GM12864 (cell line): ENCODE data around the gene ALS2CL.
"Not testable (repeated sequence)": the region's sequence is repeated elsewhere in the genome, so short reads cannot be mapped to it uniquely, and the experiment has no call there.

Experiments
- DNase-seq: peaks from one replicate; pipeline ENCODE4 v3.0.0-alpha.2; 2011; ENCODE audit warnings: low read depth
- H3K4me3 ChIP-seq: 2 replicates; pipeline ENCODE4 v1.5.1; 2011; ENCODE audit warnings: mild to moderate bottlenecking, low read depth, low read length, control low read depth
- TF ChIP-seq, protein P1 (sequence below): IDR thresholded peaks from 2 replicates; pipeline ENCODE4 v1.5.1; 2011; ENCODE audit warnings: low read depth, mild to moderate bottlenecking, moderate library complexity, low read length, control low read depth, inconsistent platforms; ENCODE audit errors: missing control alignments

ALS2CL gene, protein sequence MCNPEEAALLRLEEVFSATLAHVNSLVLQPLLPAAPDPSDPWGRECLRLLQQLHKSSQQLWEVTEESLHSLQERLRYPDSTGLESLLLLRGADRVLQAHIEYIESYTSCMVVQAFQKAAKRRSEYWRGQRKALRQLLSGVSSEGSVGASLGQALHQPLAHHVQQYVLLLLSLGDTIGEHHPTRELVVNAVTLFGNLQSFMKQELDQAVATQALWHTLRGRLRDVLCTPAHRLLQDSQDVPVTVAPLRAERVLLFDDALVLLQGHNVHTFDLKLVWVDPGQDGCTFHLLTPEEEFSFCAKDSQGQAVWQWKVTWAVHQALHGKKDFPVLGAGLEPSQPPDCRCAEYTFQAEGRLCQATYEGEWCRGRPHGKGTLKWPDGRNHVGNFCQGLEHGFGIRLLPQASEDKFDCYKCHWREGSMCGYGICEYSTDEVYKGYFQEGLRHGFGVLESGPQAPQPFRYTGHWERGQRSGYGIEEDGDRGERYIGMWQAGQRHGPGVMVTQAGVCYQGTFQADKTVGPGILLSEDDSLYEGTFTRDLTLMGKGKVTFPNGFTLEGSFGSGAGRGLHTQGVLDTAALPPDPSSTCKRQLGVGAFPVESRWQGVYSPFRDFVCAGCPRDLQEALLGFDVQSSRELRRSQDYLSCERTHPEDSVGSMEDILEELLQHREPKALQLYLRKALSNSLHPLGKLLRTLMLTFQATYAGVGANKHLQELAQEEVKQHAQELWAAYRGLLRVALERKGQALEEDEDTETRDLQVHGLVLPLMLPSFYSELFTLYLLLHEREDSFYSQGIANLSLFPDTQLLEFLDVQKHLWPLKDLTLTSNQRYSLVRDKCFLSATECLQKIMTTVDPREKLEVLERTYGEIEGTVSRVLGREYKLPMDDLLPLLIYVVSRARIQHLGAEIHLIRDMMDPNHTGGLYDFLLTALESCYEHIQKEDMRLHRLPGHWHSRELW

GRCh38 chr3:46693038-46693891 lies at the start of gene ALS2CL:
Gene ALS2CL, minus strand, starts transcription at chr3:46693679. Its CDS starts 4,239 bp downstream, at chr3:46689440.
- no peak for DNase-seq

DNA sequence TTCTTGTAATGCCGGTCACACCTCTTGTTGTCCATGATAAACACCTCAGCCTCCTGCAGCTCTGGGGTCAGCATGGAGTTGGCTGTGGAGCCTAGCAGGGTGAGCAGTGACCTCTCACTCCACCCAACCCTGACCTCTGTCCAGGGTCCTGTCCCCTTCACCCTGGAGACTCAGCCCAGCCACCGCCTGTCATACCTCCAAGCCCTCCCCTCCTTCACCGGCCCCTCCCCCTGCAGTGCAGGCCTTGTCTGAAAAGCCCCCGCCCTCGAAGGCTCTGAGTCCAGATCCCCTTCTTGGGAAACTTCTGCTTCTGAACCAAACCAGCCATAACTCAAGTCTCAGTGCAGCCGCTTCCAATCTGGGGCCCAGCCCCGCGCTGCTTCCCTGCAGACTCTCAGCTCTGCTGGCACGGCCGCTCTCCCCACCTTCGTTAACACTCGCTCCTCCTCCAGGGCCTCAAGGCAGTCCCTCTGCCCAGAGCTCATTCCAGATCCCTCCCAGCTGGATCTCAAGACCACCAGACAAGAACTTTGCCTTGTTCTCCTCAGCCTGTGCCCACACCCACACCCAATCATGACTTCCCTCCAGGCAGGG lies 49.6 kb upstream of the ALS2CL start:
- no peak for DNase-seq
- TF ChIP-seq, protein P1, sequence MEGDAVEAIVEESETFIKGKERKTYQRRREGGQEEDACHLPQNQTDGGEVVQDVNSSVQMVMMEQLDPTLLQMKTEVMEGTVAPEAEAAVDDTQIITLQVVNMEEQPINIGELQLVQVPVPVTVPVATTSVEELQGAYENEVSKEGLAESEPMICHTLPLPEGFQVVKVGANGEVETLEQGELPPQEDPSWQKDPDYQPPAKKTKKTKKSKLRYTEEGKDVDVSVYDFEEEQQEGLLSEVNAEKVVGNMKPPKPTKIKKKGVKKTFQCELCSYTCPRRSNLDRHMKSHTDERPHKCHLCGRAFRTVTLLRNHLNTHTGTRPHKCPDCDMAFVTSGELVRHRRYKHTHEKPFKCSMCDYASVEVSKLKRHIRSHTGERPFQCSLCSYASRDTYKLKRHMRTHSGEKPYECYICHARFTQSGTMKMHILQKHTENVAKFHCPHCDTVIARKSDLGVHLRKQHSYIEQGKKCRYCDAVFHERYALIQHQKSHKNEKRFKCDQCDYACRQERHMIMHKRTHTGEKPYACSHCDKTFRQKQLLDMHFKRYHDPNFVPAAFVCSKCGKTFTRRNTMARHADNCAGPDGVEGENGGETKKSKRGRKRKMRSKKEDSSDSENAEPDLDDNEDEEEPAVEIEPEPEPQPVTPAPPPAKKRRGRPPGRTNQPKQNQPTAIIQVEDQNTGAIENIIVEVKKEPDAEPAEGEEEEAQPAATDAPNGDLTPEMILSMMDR = no peak

More at GRCh38 chr3:46693038-46693891, at the start of gene ALS2CL:
- TF ChIP-seq, protein P1 = no peak
- peak within 1 kb of the TSS; percentile 54 for H3K4me3 ChIP-seq

GRCh38 chr3:46739565-46739964 lies 46.1 kb upstream of the ALS2CL start:
- not testable (repeated sequence) for DNase-seq, H3K4me3 ChIP-seq

More for the DNA sequence above, 49.6 kb upstream of the ALS2CL start:
- H3K4me3 ChIP-seq = no peak overlapping the region

GRCh38 chr3:46737329-46737731 lies 43.9 kb upstream of the ALS2CL start:
- no peak for DNase-seq
- no peak overlapping the region for H3K4me3 ChIP-seq
- TF ChIP-seq, protein P1 = no peak

- TF ChIP-seq, protein P1 = no peak
- H3K4me3 ChIP-seq = no peak overlapping the region
- DNase-seq = no peak
Observed at GRCh38 chr3:46736006-46736872, 42.8 kb upstream of the ALS2CL start.

GRCh38 chr3:46734773-46735172 lies 41.3 kb upstream of the ALS2CL start:
- TF ChIP-seq, protein P1 = no peak
- H3K4me3 ChIP-seq = no peak overlapping the region
- no peak for DNase-seq
